PFSK-1 (cell line): Measurements from ENCODE around the gene ADAMTSL5.

Experiments used
- FOXP2 ChIP-seq: optimal IDR thresholded peaks from 2 replicates; pipeline ENCODE3; 2011; ENCODE audit warnings: borderline replicate concordance, control low read depth, inconsistent platforms; ENCODE audit not compliant: insufficient read depth; ENCODE audit errors: extremely low read length, extremely low read depth
- POLR2AphosphoS5 ChIP-seq: IDR thresholded peaks from 2 replicates; pipeline ENCODE4 v1.6.1; 2012; ENCODE audit warnings: low read depth, mild to moderate bottlenecking, control low read depth, low read length, moderate library complexity
- REST ChIP-seq, 2 experiments: IDR thresholded peaks; 2 replicates each; pipeline versions ENCODE4 v1.6.1 to v1.8.0; 2011 to 2012; ENCODE audit warnings: low read depth in 2 of 2, low read length in 2 of 2, control low read depth in 1 of 2, inconsistent platforms in 1 of 2, mild to moderate bottlenecking in 1 of 2, moderate library complexity in 1 of 2; ENCODE audit not compliant: insufficient read depth in 1 of 2
- SIN3A ChIP-seq: IDR thresholded peaks from 2 replicates; pipeline ENCODE4 v1.6.1; 2012; ENCODE audit warnings: mild to moderate bottlenecking, low read length, moderate library complexity, borderline replicate concordance; ENCODE audit not compliant: insufficient read depth
- TAF1 ChIP-seq: IDR thresholded peaks from 2 replicates; pipeline ENCODE4 v1.6.1; 2012; ENCODE audit warnings: low read length, control low read depth, borderline replicate concordance; ENCODE audit not compliant: insufficient read depth

Gene ADAMTSL5

GRCh38 chr19:1501200-1501595, 11.6 kb downstream of the ADAMTSL5 start:
- TF ChIP-seq FOXP2 (no peak), POLR2AphosphoS5 (no peak), TAF1 (no peak), SIN3A (no peak), REST (IDR thresholded peaks at IDR 0.05; ENCODE audit: insufficient read depth in 1 of 2, low read depth in 2 of 2, low read length in 2 of 2) (no peak)

- TF ChIP-seq REST (IDR thresholded peaks at IDR 0.05; ENCODE audit: insufficient read depth in 1 of 2, low read depth in 2 of 2, low read length in 2 of 2) (no peak), FOXP2 (no peak), POLR2AphosphoS5 (no peak), TAF1 (no peak), SIN3A (no peak)
Observed at GRCh38 chr19:1497578-1498235, 15.1 kb downstream of the ADAMTSL5 start.

- no peak for TF ChIP-seq SIN3A
- no peak for TF ChIP-seq FOXP2
- no peak for TF ChIP-seq POLR2AphosphoS5
Observed at GRCh38 chr19:1496714-1497577, 15.9 kb downstream of the ADAMTSL5 start.

GRCh38 chr19:1495799-1496713, 16.8 kb downstream of the ADAMTSL5 start:
- TF ChIP-seq REST (IDR thresholded peaks at IDR 0.05; ENCODE audit: insufficient read depth in 1 of 2, low read depth in 2 of 2, low read length in 2 of 2): no peak
- TF ChIP-seq POLR2AphosphoS5: no peak
- TF ChIP-seq TAF1: no peak
- TF ChIP-seq FOXP2: no peak
- no peak for TF ChIP-seq SIN3A
